ENCODE data around the gene ZNF747.
"Not testable (repeated sequence)": the region's sequence is repeated elsewhere in the genome, so short reads cannot be mapped to it uniquely, and the experiment has no call there.

ZNF747 gene

DNA sequence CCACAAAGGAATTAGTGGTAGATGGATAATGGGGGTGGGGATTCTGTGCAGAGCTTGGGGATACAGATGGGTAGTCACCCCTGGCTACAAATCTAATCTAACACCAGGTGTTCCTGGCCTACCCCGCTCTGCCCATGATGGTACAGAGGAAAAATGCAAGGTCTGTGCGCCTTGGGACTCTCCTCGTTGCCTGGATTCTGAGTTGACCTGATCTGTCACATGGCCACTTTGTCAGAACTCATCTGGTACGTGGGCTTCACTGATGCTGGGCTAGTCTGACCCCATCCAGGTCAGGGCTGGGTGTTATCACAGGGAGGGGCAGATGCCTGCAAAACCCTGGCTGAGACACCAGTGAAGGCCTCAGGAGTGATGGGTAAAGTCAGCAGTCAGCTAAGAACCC lies 18.3 kb upstream of the ZNF747 start:
- no peaks in the 10 kb centered on the region for H3K9me3 Mint-ChIP-seq
- DNase-seq: no peak
- CTCF ChIA-PET: interaction anchor here (4.1 kb wide), 1 partner anchor 17 kb away, joined by 28 read pairs; the partner anchor contains the start of gene ZNF747
- H3K4me3 Mint-ChIP-seq: no peak overlapping the region
- H3K36me3 Mint-ChIP-seq: peaks cover 34% of the 10 kb centered on the region
- H3K27ac Mint-ChIP-seq: peak overlapping the region; percentile 97
- no peaks in the 10 kb centered on the region for H3K27me3 Mint-ChIP-seq
- H3K4me1 Mint-ChIP-seq: peaks cover 70% of the 10 kb centered on the region

DNA sequence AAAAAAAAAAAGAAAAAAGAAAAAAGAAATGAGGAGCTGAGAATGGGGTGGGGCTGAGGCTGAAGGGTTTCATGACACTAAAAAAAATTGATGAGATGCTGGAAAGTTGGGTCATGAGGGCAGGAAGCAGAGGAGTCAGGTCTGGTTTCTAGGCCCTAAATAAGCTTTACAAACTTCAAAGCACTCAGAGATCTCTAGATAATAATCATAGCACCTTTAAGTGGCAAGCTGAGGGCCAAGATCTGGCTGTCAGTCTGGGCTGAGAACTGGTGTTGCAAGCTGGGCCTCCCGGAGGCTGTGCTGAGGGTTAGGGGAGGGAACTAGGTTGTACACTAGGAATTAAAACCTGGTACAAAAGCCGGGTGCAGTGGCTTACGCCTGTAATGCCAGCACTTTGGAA lies 17.1 kb upstream of the ZNF747 start:
- CTCF ChIA-PET: interaction anchor here (0.6 to 4.1 kb wide), 3 partner anchors 16 to 77 kb away, joined by 3 to 28 read pairs (median 4); partner anchors contain the start of genes ZNF747 and ZNF785
- Mint-ChIP-seq H3K36me3 (peaks cover 30% of the 10 kb centered on the region), H3K9me3 (no peaks in the 10 kb centered on the region), H3K4me1 (peaks cover 67% of the 10 kb centered on the region), H3K4me3 (peak overlapping the region; percentile 68), H3K27ac (peak overlapping the region; percentile 97), H3K27me3 (no peaks in the 10 kb centered on the region)
- DNase-seq: peak; percentile 85

DNA sequence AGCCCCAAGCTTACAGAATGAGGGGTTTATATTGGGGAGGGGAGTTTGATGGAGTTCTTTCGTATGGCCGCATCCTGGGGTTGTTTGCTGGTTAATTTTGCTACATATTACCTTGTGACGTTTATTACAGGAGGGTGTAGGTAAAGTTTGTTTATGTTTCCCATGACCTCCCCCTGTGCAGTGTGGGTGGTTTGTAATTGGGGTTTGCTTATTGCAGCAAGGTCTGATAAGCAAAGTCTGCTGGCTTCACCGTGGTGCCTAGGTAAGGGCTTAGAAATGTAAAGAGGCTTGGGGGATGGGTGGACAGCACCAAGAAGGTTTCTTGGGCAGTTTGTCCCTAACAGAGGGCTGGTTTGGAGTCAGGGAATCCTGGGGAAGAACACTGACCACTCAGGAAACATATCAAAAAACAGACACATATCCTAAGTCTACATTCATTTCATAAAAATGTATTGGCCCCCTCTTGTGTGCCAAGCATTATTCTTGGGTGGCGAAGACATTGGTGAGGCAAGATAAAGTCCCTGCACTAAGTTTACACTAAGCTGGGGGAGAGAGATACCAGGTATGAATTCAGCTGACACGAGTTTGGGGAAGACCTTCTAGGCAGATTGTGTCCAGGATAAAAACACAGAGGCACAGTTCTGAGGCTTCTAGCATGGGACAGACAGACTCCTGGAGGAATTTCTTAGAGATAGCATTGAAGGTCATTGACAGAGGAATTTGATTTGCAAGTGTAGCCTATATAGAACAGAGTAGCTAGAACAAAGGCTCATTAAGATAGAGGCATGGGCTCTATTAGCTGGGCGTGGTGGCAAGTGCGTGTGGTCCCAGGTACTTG lies 14.0 kb upstream of the ZNF747 start:
- Mint-ChIP-seq H3K27me3 (no peaks in the 10 kb centered on the region), H3K4me3 (no peak overlapping the region), H3K36me3 (peaks cover 10% of the 10 kb centered on the region), H3K9me3 (no peaks in the 10 kb centered on the region), H3K27ac (peak overlapping the region; percentile 4), H3K4me1 (peaks cover 45% of the 10 kb centered on the region)
- no peak for DNase-seq
- CTCF ChIA-PET: no interaction called here

DNA sequence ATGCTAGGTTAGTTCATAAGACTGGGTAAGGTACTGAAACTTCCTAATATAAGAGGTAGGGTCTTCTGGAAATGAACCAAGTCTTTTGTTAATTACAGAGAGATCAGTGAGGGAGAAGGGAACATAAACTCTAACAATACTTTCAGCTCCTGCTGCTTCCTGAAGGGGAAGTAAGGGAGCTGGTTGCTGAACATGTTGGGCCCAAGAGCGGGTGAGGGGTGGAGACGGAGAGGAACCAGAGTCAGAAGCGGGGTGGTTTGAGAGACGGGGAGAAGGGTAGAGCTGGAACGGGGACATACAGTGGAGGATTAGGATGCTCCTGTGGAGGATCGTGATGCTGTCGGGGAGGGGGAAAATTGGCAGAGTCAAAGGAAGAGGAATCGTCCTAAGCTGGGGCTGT lies 11.5 kb upstream of the ZNF747 start:
- H3K9me3 Mint-ChIP-seq: no peaks in the 10 kb centered on the region
- H3K36me3 Mint-ChIP-seq: no peaks in the 10 kb centered on the region
- H3K4me1 Mint-ChIP-seq: peaks cover 20% of the 10 kb centered on the region
- no peak overlapping the region for H3K27ac Mint-ChIP-seq
- no peaks in the 10 kb centered on the region for H3K27me3 Mint-ChIP-seq
- no peak overlapping the region for H3K4me3 Mint-ChIP-seq
- no peak for DNase-seq
- CTCF ChIA-PET: interaction anchor here (1.2 to 1.7 kb wide), 2 partner anchors 10 to 12 kb away, joined by 3 to 5 read pairs; partner anchors contain the start of gene ZNF747

DNA sequence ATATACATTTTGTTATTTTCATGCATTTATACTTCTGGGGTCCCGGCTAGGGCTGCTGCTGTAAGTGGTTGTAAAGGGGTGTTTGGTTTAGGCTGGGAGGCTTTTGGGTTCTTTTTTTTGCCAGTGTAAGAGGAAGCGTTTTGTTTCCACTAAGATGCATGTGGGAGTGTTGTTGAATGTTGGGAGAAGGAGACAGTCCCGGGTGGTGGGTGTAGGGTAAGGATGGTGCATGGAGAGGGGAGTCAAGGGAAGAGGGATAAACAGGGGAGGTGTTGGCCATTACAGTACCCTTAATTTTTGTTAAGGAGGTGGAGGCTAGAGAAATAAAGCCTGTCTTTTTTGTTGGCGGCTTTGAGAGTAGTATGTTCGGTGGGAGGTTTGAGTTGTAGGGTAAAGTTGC lies 8.4 kb upstream of the ZNF747 start:
- Mint-ChIP-seq H3K27me3 (no peaks in the 10 kb centered on the region), H3K9me3 (no peaks in the 10 kb centered on the region), H3K36me3 (peaks cover under 1% of the 10 kb centered on the region), H3K4me1 (peaks cover 2% of the 10 kb centered on the region), H3K27ac (no peak overlapping the region), H3K4me3 (no peak overlapping the region)
- CTCF ChIA-PET: interaction anchor here (2.0 kb wide), 1 partner anchor 8 kb away, joined by 6 read pairs; the partner anchor contains the start of gene ZNF747
- DNase-seq: no peak

DNA sequence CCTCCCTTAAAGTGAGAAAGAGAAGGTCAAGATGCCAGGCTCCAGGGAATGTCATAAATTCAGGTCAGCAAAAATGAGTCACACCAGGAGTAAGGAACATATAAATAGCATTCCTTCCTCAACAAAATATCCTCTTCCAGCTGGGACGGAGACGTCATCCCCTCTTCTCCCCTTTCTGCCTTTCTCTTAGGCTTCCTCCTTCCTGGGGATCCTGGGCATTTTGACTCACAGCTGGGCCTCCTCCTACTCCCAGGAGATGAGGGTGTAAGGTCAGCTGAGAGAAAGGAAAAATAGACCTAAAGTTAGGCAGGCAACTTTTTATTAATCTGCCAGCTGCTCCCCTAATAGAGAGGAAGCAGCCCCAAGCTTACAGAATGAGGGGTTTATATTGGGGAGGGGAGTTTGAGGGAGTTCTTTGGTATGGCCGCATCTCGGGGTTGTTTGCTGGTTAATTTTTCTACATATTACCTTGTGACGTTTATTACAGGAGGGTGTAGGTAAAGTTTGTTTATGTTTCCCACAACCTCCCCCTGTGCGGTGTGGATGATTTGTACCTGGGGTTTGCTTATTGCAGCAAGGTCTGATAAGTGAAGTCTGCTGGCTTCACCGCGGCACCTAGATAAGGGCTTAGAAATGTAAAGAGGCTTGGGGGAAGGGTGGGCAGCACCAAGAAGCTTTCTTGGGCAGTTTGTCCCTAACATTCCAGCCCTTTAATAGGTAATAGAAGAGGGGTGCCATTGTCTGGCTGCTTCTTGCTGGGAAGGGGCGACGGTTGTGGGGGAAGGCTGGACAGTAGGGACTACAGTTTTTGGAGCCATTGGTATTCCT lies 7.1 kb upstream of the ZNF747 start:
- Mint-ChIP-seq H3K27ac (no peak overlapping the region), H3K4me1 (peaks cover 11% of the 10 kb centered on the region)
- CTCF ChIA-PET: interaction anchor here (1.0 kb wide), 1 partner anchor 57 kb away, joined by 3 read pairs; no protein-coding TSS in a partner anchor

DNA sequence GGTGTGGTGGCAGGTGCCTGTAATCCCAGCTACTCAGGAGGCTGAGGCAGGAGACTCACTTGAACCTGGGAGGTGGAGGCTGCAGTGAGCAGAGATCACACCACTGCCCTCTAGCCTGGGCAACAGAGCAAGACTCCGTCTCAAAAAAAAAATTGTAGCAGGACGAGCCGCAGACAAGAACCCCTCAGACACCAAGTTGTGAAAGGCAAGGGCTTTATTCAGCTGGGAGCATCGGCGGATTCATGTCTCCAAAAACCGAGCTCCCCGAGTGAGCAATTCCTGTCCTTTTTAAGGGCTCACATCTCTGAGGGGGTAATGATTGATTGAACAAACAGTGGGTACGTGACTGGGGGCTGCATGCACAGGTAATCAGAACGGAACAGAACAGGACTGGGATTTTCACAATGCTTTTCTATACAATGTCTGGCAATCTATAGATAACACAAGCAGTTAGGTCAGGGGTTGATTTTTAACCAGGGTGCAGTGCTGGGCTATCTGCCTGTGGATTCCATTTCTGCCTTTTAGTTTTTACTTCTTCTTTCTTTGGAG lies 6.3 kb upstream of the ZNF747 start:
- not testable (repeated sequence) for H3K27ac Mint-ChIP-seq, H3K4me3 Mint-ChIP-seq, H3K9me3 Mint-ChIP-seq, H3K27me3 Mint-ChIP-seq, DNase-seq
- peaks cover 18% of the 10 kb centered on the region for H3K36me3 Mint-ChIP-seq
- peaks cover 18% of the 10 kb centered on the region for H3K4me1 Mint-ChIP-seq
- CTCF ChIA-PET: interaction anchor here (1.0 kb wide), 1 partner anchor 58 kb away, joined by 3 read pairs; no protein-coding TSS in a partner anchor

More for the DNA sequence above, 7.1 kb upstream of the ZNF747 start:
- Mint-ChIP-seq H3K36me3 (peaks cover 12% of the 10 kb centered on the region), H3K4me3 (no peak overlapping the region), H3K9me3 (no peaks in the 10 kb centered on the region), H3K27me3 (no peaks in the 10 kb centered on the region)
- no peak for DNase-seq

DNA sequence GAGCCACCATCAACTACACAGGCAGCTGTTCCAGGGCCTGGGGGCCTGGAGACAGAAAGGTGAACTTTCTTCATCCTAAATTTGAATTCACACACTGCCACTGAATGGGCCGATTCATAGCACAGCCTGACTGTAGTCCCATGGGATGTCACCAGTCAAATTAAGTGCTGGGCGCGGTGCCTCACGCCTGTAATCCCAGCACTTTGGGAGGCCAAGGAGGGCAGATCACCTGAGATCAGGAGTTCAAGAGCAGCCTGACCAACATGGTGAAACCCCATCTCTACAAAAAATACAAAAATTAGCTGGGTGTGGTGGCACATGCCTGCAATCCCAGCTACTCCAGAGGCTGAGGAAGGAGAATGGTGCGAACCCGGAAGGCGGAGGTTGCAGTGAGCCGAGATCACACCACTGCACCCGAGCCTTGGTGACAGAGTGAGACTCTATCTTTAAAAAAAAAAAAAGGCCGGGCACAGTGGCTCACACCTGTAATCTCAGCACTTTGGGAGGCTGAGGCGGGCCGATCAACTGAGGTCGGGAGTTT lies 5.4 kb upstream of the ZNF747 start:
- H3K4me1 Mint-ChIP-seq: peaks cover 25% of the 10 kb centered on the region
- DNase-seq, H3K27me3 Mint-ChIP-seq, H3K9me3 Mint-ChIP-seq, H3K4me3 Mint-ChIP-seq, H3K27ac Mint-ChIP-seq: not testable (repeated sequence)
- CTCF ChIA-PET: interaction anchor here (0.6 to 1.0 kb wide), 4 partner anchors 11 to 217 kb away, joined by 3 read pairs; no protein-coding TSS in a partner anchor
- H3K36me3 Mint-ChIP-seq: peaks cover 19% of the 10 kb centered on the region

DNA sequence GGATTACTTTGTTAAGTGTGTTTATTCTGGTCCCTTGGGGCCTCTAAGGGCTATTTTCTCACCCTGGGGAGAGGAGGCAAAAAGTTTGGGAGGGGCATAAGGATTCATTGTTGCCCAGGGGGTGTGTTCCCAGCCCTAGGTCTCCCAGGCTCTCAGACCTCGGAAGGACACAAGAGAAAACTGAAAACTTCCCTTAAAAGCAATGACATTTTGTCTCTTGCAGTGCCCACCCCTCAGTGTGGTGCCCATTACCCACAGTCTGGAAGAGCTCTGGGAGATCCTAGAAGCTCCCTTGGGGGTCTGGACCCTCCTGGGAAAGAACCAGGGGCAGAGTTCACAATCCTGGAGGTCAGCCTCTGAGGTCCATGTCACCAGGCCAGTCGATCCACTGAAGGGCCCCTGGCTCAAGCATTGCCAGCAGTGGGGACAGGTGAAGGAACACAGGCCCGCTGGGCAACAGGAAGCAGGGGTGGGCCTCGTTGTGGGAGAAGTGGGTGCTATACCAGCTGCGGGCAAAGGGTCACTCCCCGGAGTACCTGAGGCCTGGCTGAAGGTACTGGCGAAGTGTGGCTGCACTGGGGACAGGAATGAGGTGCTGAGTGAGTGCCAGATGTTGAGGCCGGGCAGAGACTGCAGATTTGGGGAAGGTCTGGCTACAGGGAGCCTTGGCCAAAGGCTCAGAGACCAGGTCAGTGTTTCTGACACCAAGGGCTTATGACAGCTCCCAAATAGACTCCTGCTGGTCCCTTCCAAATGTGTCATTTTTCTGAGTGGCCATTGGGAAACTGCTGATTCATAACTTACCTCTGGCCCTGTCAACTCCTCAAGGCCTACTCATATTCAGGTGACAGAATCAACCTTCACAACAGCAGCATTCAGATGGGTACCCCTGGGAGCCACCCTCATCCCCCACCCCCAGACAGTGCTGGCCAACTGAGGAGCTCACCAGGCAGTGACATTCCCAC lies 4.6 kb upstream of the ZNF747 start:
- CTCF ChIA-PET: interaction anchor here (0.6 to 1.0 kb wide), 4 partner anchors 11 to 218 kb away, joined by 3 read pairs; no protein-coding TSS in a partner anchor
- H3K27me3 Mint-ChIP-seq: no peaks in the 10 kb centered on the region
- no peak overlapping the region for H3K27ac Mint-ChIP-seq
- no peak for DNase-seq
- H3K4me3 Mint-ChIP-seq: no peak overlapping the region
- peaks cover 28% of the 10 kb centered on the region for H3K4me1 Mint-ChIP-seq
- H3K36me3 Mint-ChIP-seq: peaks cover 24% of the 10 kb centered on the region
- no peaks in the 10 kb centered on the region for H3K9me3 Mint-ChIP-seq

DNA sequence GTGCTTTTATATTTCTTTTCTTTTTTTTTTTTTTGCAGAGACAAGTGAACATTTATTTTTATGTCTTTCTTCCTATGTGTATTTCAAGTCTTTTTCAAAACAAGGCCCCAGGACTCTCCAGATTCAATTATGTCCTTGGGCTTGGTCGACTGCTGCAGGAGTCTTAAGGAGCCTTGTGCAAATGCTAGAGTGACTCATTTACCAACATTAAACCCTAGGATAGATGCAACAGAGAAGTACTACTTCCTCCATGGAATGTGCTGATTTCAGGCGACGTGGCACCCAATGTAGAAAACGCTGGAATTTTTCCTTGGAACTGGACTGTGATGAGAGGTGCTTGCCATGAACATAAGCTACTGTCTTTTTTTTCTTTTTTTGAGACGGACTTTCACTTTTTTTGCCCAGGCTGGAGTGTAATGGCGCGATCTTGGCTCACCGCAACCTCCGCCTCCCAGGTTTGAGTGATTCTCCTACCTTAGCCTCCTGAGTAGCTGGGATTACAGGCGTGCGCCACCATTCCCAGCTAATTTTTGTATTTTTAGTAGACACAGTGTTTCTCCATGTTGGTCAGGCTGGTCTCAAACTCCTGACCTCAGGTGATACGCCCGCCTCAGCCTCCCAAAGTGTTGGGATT lies 1.9 kb upstream of the ZNF747 start:
- Mint-ChIP-seq H3K4me1 (peaks cover 36% of the 10 kb centered on the region), H3K36me3 (peaks cover 30% of the 10 kb centered on the region), H3K27ac (peak overlapping the region; percentile 97), H3K4me3 (peak overlapping the region; percentile 86)
- DNase-seq, H3K9me3 Mint-ChIP-seq, H3K27me3 Mint-ChIP-seq: not testable (repeated sequence)
- CTCF ChIA-PET: interaction anchor here (1.0 to 4.1 kb wide), 15 partner anchors 17 to 127 kb away, joined by 3 to 42 read pairs (median 7); partner anchors contain the start of genes DCTPP1, ZNF764 and ZNF785

DNA sequence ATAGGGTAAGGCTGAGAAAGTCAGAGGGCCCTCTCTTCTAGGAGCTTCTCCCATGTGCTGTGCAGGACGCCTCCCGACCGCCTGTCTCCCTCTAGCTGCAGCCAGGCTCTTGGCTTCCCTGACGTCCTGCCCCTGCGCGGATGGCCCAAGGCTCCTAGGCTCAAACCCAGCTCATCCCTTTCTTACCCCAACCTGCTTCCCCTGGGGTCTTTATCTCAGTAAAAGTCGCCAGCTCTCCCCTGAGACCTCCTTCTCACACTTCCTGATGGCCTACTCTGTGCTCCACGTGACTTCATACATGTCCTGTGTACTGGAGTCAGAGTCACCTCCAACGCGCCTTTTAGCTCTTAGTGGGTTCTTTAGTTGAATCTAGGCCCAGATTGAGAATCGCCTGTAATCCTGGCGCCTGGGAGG lies 1.1 kb upstream of the ZNF747 start:
- no peaks in the 10 kb centered on the region for H3K27me3 Mint-ChIP-seq
- H3K4me3 Mint-ChIP-seq: peak overlapping the region; percentile 86
- peak; percentile 78 for DNase-seq
- peaks cover 41% of the 10 kb centered on the region for H3K4me1 Mint-ChIP-seq
- CTCF ChIA-PET: interaction anchor here (0.7 to 4.1 kb wide), 25 partner anchors 8 to 126 kb away, joined by 3 to 42 read pairs (median 5); partner anchors contain the start of genes DCTPP1, ITGAL, ZNF688 and ZNF689
- peak overlapping the region; percentile 97 for H3K27ac Mint-ChIP-seq
- peaks cover 30% of the 10 kb centered on the region for H3K36me3 Mint-ChIP-seq
- H3K9me3 Mint-ChIP-seq: no peaks in the 10 kb centered on the region

DNA sequence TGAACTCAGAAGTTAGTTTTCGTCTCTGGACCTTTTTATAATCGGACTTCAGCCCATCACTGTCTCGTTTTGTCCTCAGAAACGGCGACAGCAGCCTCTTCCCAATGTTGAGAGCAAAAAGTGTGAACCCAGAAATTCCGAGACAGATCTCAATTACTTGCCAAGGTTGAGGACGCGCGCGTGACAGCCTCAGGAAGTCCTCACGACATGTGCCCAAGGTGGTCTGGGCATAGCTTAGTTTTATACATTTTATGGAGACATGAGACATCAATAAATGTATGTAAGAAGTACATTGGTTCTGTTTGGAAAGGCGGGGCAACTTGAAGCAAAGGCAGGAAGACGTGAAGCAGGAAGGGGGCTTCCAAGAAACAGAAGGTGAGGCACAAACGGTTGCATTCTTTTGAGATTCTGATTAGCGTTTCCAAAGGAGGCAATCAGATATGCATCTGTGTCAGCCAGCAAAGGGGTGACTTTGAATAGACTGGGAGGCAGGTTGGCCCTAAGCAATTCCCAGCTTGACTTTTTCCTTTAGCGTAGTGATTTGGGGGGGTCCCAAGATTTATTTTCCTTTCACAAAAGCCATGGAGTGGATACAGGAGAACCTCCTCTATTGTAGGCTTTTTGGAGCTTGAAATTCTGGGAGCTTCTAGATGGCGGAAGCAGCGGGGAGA lies 583 bp upstream of the ZNF747 start:
- DNase-seq: no peak
- peak overlapping the region; percentile 86 for H3K4me3 Mint-ChIP-seq
- H3K9me3 Mint-ChIP-seq: no peaks in the 10 kb centered on the region
- CTCF ChIA-PET: interaction anchor here (0.7 to 4.1 kb wide), 24 partner anchors 8 to 126 kb away, joined by 3 to 42 read pairs (median 6); partner anchors contain the start of genes DCTPP1, ITGAL, ZNF688 and ZNF689
- peaks cover 30% of the 10 kb centered on the region for H3K36me3 Mint-ChIP-seq
- H3K4me1 Mint-ChIP-seq: peaks cover 46% of the 10 kb centered on the region
- no peaks in the 10 kb centered on the region for H3K27me3 Mint-ChIP-seq
- H3K27ac Mint-ChIP-seq: peak overlapping the region; percentile 97

Data from activated naive CD4-positive, alpha-beta T cell treated with anti-CD3 and anti-CD28 coated beads, Interleukin-2, amount 10 ng/mL, durations not matched to agents 7 days and 5 days (primary cell).